ENCODE results near the gene SYNE1. TPM values are rescaled to one million over a fixed set of nuclear protein-coding genes. Genes with fewer than 3 reads are reported as not detected.
A peak's percentile ranks its signal among the peaks of the same experiment; 100 is the strongest.
"Not testable (repeated sequence)": the region's sequence is repeated elsewhere in the genome, so short reads cannot be mapped to it uniquely, and the experiment has no call there.

The SYNE1 gene
- polyA plus RNA-seq (31.7 and 38.5 TPM in 2 replicates), polyA minus RNA-seq (200 and 216 TPM in 2 replicates)

- Histone ChIP-seq H3K9me2 (ENCODE audit: insufficient read depth, low read length) (no peaks in the 10 kb centered on the region), H4K20me1 (ENCODE audit: insufficient read depth) (no peaks in the 10 kb centered on the region), H3K9ac (ENCODE audit: low read length) (peak within 1 kb of the TSS; percentile 68), H3K27me3 (ENCODE audit: insufficient read depth, low read depth, low read length) (peaks cover 36% of the 10 kb centered on the region), H3F3A (ENCODE audit: insufficient read depth, low read length, poor library complexity, severe bottlenecking) (peaks cover 5% of the 10 kb centered on the region), H3K27ac (ENCODE audit: low read length) (peak within 1 kb of the TSS; percentile 26), H2AFZ (ENCODE audit: low read depth, low read length) (peak within 1 kb of the TSS; percentile 37), H3K36me3 (ENCODE audit: insufficient read depth, low read length) (no peaks in the 10 kb centered on the region), H3K79me2 (replicated peaks; ENCODE audit: insufficient read depth, low read length) (no peaks in the 10 kb centered on the region), H3K4me2 (ENCODE audit: low read length) (peak within 1 kb of the TSS; percentile 62), H3K9me3 (ENCODE audit: low read length) (no peaks in the 10 kb centered on the region), H3K4me3 (ENCODE audit: low read length) (peak within 1 kb of the TSS; percentile 75)
- TF ChIP-seq MXI1 (conservative IDR thresholded peaks at IDR 0.05; ENCODE audit: poor library complexity, severe bottlenecking) (no peak), TAF1 (IDR thresholded peaks at IDR 0.05; ENCODE audit: low read depth) (no peak), EZH2 (IDR thresholded peaks at IDR 0.05; ENCODE audit: borderline replicate concordance, insufficient read depth, low read length, poor library complexity, severe bottlenecking) (no peak)
These were observed at the start of gene SYNE1 for GRCh38 chr6:152637296-152638047. Gene SYNE1, minus strand, starts transcription at chr6:152637362. Its CDS starts 9,031 bp downstream, at chr6:152628331.

GRCh38 chr6:152685819-152686218 lies 48.7 kb upstream of the SYNE1 start:
- Histone ChIP-seq H3K9me2 (ENCODE audit: insufficient read depth, low read length) (no peaks in the 10 kb centered on the region), H4K20me1 (ENCODE audit: insufficient read depth) (no peaks in the 10 kb centered on the region), H3K4me3 (ENCODE audit: low read length) (no peak overlapping the region), H3K27me3 (ENCODE audit: insufficient read depth, low read depth, low read length) (no peaks in the 10 kb centered on the region), H3K9me3 (ENCODE audit: low read length) (no peaks in the 10 kb centered on the region), H3K4me2 (ENCODE audit: low read length) (no peak overlapping the region), H3K79me2 (replicated peaks; ENCODE audit: insufficient read depth, low read length) (no peaks in the 10 kb centered on the region), H3F3A (ENCODE audit: insufficient read depth, low read length, poor library complexity, severe bottlenecking) (no peaks in the 10 kb centered on the region), H3K36me3 (ENCODE audit: insufficient read depth, low read length) (no peaks in the 10 kb centered on the region), H3K9ac (ENCODE audit: low read length) (no peak overlapping the region), H3K27ac (ENCODE audit: low read length) (no peak overlapping the region), H2AFZ (ENCODE audit: low read depth, low read length) (no peak overlapping the region)
- no peak for TF ChIP-seq RAD21 (conservative IDR thresholded peaks at IDR 0.05)
- no peak for TF ChIP-seq CTCF (IDR thresholded peaks at IDR 0.05; ENCODE audit: poor library complexity, severe bottlenecking)
- no peak for TF ChIP-seq MXI1 (conservative IDR thresholded peaks at IDR 0.05; ENCODE audit: poor library complexity, severe bottlenecking)
- no peak for TF ChIP-seq REST (IDR thresholded peaks at IDR 0.05; ENCODE audit: borderline replicate concordance)
- no peak for TF ChIP-seq EP300 (conservative IDR thresholded peaks at IDR 0.05; ENCODE audit: poor library complexity, severe bottlenecking)
- TF ChIP-seq EZH2 (IDR thresholded peaks at IDR 0.05; ENCODE audit: borderline replicate concordance, insufficient read depth, low read length, poor library complexity, severe bottlenecking): no peak
- no peak for TF ChIP-seq TAF1 (IDR thresholded peaks at IDR 0.05; ENCODE audit: low read depth)
- no peak for TF ChIP-seq SMC3 (conservative IDR thresholded peaks at IDR 0.05; ENCODE audit: poor library complexity)
- TF ChIP-seq POLR2AphosphoS5 (IDR thresholded peaks at IDR 0.05): no peak

- H3K4me2 ChIP-seq (ENCODE audit: low read length); H3K79me2 ChIP-seq (replicated peaks; ENCODE audit: insufficient read depth, low read length): not testable (repeated sequence)
These were observed 45.8 kb upstream of the SYNE1 start for GRCh38 chr6:152682935-152683334.

More at GRCh38 chr6:152682935-152683334, 45.8 kb upstream of the SYNE1 start:
- not testable (repeated sequence) for H3K9me3 ChIP-seq (ENCODE audit: low read length); H2AFZ ChIP-seq (ENCODE audit: low read depth, low read length); H3F3A ChIP-seq (ENCODE audit: insufficient read depth, low read length, poor library complexity, severe bottlenecking); H3K27me3 ChIP-seq (ENCODE audit: insufficient read depth, low read depth, low read length); H4K20me1 ChIP-seq (ENCODE audit: insufficient read depth); H3K27ac ChIP-seq (ENCODE audit: low read length); H3K36me3 ChIP-seq (ENCODE audit: insufficient read depth, low read length); H3K4me3 ChIP-seq (ENCODE audit: low read length); H3K9me2 ChIP-seq (ENCODE audit: insufficient read depth, low read length); H3K9ac ChIP-seq (ENCODE audit: low read length)
